Activated CD4-positive, alpha-beta T cell treated with anti-CD3 and anti-CD28 coated beads for 36 hours (primary cell): Measurements from ENCODE around the gene OGFOD1. TPM values are rescaled to one million over a fixed set of nuclear protein-coding genes. Genes with fewer than 3 reads are reported as not detected.

Experiments used
- ATAC-seq: fragments of 200-7000 bp; cut with Tn5 transposase; one replicate; pipeline ENCODE4 v1.10.0; 2021; ENCODE audit warnings: mild to moderate bottlenecking, moderate library complexity
- CTCF ChIA-PET: fragments of 350-600 bp; sonication (Branson Sonifier 250); formaldehyde crosslinking; loops from one replicate; lab custom pipeline; 2021; ENCODE audit warnings: antibody characterized with exemption; lab: Charles Lee
- POLR2A ChIA-PET: fragments of 350-600 bp; sonication (Branson Sonifier 250); formaldehyde crosslinking; loops from one replicate; lab custom pipeline; 2021; ENCODE audit warnings: antibody characterized with exemption, inconsistent platforms; lab: Charles Lee
- DNase-seq: peaks from one replicate; pipeline ENCODE4 v3.0.0-alpha.2; 2020
- H3K27ac Mint-ChIP-seq: one replicate; pipeline ENCODE4 v1.8.0; 2021; ENCODE audit warnings: mixed read lengths
- H3K27me3 Mint-ChIP-seq: one replicate; pipeline ENCODE4 v1.8.0; 2021; ENCODE audit warnings: mixed read lengths
- H3K36me3 Mint-ChIP-seq: one replicate; pipeline ENCODE4 v1.8.0; 2021; ENCODE audit warnings: low read depth, mixed read lengths
- H3K4me1 Mint-ChIP-seq: one replicate; pipeline ENCODE4 v1.8.0; 2021; ENCODE audit warnings: mixed read lengths
- H3K4me3 Mint-ChIP-seq: one replicate; pipeline ENCODE4 v1.8.0; 2021; ENCODE audit warnings: mild to moderate bottlenecking, moderate library complexity, mixed read lengths
- H3K9me3 Mint-ChIP-seq: one replicate; pipeline ENCODE4 v1.8.0; 2021; ENCODE audit warnings: low read depth, mixed read lengths
- intact Hi-C, 2 experiments: fragments of 100-400 bp; cut with DNase I in 1 of 2; cut with micrococcal nuclease in 1 of 2; formaldehyde crosslinking; loops; one replicate each; pipeline versions ENCODE4 v1.14.2 to v1.15.1; 2022 to 2024; cut with DNase I, micrococcal nuclease
- total RNA-seq, 2 experiments: library from RNA; stranded (reverse); gene quantifications; one replicate each; pipeline ENCODE4 v1.2.3, GENCODE V29; 2021

The OGFOD1 gene
- total RNA-seq, 2 experiments from 2014 or later, result 56.2 to 64.1 TPM

DNA sequence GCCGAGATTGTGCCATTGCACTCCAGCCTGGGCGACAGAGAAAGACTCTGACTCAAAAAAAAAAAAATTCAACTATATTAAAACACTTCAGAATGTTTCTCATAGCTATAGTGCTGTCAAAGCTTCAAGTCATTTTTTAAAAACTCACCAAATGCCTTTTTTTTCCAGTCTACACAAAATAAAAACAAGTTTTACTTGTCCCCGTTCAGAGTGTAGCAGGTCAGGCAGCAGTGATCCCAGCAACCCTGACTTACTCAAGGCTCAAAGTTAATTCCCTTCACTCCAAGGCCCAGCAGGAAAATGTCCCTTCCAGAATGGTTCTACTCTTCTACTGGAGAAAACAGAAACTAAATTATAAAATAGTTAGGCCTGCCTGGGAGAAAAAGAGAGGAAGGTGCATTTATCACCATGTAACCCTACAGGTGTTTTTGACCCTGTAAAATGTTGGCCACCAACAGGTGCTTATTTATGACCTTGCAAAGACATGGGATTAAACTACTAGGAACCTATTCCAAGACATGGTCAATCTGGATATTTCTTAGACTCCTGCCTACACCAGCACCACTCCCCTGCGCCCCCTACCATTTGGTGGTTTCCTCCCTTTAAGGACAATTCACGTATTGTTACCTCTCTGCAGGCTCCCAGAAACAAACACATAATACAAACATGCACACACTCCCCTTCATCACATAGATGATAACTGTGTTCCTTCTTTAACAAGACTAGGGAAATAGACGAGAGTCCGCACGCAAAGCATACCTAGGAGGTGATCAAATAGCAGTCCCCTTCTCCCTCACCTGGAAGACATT is 31.4 kb upstream of the OGFOD1 start:
- Mint-ChIP-seq H3K4me1 (peaks cover 42% of the 10 kb centered on the region), H3K4me3 (no peak overlapping the region), H3K9me3 (no peaks in the 10 kb centered on the region), H3K36me3 (peaks cover 6% of the 10 kb centered on the region), H3K27me3 (no peaks in the 10 kb centered on the region), H3K27ac (no peak overlapping the region)
- ChIA-PET CTCF (interaction anchor here (0.6 kb wide), 1 partner anchor 300 kb away, joined by 3 read pairs; no protein-coding TSS in a partner anchor), POLR2A (interaction anchor here (0.6 to 0.7 kb wide), 2 partner anchors 16 to 63 kb away, joined by 5 to 6 read pairs; no protein-coding TSS in a partner anchor)
- intact Hi-C loops, result loop anchor here in 1 of 2 experiments (10.0 kb wide), 1 partner anchor 1315 kb away; the partner anchor contains the start of gene KATNB1
- DNase-seq (no peak), ATAC-seq (no peak)

DNA sequence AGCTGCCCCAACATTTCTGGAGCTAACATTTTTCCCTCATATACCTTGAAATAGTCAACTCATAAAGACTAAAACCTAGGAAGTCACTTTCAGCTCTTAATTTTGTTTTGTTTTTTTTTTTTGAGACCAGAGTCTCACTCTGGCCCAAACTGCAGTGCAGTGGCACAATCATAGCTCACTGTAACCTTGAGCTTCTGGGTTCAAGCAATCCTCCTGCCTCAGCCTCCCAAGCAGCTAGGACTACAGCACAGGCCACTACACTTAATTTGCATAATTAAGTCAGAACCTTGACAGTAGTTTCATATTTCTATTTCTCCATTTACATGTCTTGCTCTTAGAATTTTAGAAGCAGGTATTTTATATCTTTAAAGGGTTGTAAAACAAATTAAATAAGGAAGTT is 30.7 kb upstream of the OGFOD1 start:
- ATAC-seq (no peak), DNase-seq (no peak)
- ChIA-PET CTCF (interaction anchor here (0.6 kb wide), 1 partner anchor 299 kb away, joined by 3 read pairs; no protein-coding TSS in a partner anchor), POLR2A (interaction anchor here (0.6 kb wide), 1 partner anchor 63 kb away, joined by 5 read pairs; no protein-coding TSS in a partner anchor)
- Mint-ChIP-seq H3K36me3 (peaks cover 6% of the 10 kb centered on the region), H3K9me3 (no peaks in the 10 kb centered on the region), H3K27me3 (no peaks in the 10 kb centered on the region), H3K27ac (no peak overlapping the region), H3K4me1 (peaks cover 37% of the 10 kb centered on the region), H3K4me3 (no peak overlapping the region)
- intact Hi-C loops, result loop anchor here in 1 of 2 experiments (10.0 kb wide), 1 partner anchor 1314 kb away; the partner anchor contains the start of gene KATNB1

DNA sequence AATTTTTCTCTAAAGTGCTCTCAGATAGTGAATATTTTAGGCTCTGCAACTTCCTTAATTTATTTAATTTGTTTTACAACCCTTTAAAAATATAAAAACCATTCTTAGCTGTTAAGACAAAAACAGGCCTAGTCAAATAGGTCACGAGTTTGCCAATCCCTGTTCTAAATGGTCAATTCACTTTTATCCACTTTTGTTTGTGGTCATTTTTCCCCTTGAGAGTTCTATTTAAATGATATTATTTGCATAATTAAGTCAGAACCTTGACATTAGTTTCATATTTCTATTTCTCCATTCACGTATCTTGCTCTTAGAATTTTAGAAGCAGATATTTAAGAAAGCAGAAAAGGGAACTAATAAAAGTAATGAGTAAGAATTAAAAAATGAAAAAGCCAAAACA is 30.0 kb upstream of the OGFOD1 start:
- POLR2A ChIA-PET, result interaction anchor here (0.6 kb wide), 1 partner anchor 19 kb away, joined by 4 read pairs; no protein-coding TSS in a partner anchor

DNA sequence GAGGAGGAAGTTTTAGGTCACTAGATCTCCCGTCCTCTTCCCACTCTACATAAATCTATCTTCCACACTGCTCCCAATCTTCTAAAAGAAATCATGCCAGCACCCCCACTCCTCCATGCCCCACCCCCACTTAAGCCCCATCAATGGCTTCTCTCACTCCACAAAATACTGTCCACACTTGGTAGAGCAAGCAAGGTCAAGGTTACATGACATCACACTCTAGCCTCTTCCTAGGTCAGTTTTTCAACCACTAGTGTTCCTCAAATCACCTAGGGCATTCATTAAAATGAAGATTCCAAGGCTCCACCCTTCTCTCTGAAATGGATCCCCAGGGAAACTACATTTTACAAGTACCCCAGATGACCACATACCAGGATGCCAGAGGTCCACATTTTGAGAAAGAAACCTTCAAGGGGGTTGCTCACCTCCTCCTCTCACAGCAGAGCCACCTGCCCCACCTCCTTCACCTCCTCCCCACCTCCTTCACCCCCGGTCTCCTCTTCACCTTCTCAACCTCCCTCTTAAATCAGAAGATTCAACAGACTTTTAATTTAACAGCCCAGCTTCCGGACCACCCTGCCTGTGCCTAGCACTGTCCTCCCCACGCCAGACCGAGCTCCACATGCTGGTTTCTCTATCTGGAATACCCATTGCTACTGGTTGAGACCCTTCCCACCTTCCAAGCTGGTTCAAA is 29.2 kb upstream of the OGFOD1 start:
- POLR2A ChIA-PET, result interaction anchor here (1.7 kb wide), 1 partner anchor 29 kb away, joined by 5 read pairs; the partner anchor contains the start of genes NUDT21 and OGFOD1
- H3K4me1 Mint-ChIP-seq, result peaks cover 41% of the 10 kb centered on the region

More for the DNA sequence above, 30.0 kb upstream of the OGFOD1 start:
- intact Hi-C loops, result loop anchor here in 1 of 2 experiments (10.0 kb wide), 1 partner anchor 1313 kb away; the partner anchor contains the start of gene KATNB1
- H3K27ac Mint-ChIP-seq, result no peak overlapping the region
- H3K4me1 Mint-ChIP-seq, result peaks cover 39% of the 10 kb centered on the region
- peaks cover 6% of the 10 kb centered on the region for H3K36me3 Mint-ChIP-seq
- no peaks in the 10 kb centered on the region for H3K9me3 Mint-ChIP-seq
- no peak overlapping the region for H3K4me3 Mint-ChIP-seq
- ATAC-seq (no peak), DNase-seq (no peak)
- CTCF ChIA-PET, result no interaction called here
- H3K27me3 Mint-ChIP-seq, result no peaks in the 10 kb centered on the region

DNA sequence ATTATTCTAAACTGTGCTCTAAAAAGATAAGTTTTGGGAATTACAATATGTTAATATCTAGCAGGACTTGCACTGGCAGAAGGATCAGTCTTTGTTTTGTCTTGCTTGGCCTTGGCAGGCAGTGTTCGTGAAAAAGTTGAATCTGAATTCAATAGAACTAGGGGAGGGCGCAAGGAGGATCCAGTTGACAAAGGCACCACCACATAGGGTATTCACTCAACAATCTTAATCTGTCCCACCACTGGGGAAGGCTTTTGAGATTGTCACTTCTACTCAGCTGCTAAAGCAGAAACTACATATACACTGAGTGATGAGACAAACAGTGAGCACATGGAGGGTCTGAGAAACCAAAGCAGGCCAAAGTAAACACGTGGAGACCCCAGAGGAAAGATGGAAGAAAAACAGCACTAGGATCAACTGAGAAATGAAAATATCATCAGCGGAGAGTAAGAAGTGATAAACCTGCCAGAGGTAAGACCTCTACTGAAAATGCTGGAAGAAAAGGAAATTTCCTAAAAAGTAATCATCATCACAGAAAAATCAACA is 28.4 kb upstream of the OGFOD1 start:
- intact Hi-C loops, result loop anchor here in 1 of 2 experiments (10.0 kb wide), 1 partner anchor 1312 kb away; the partner anchor contains the start of gene KATNB1
- ChIA-PET CTCF (no interaction called here), POLR2A (interaction anchor here (1.3 to 1.7 kb wide), 2 partner anchors 24 to 28 kb away, joined by 3 to 5 read pairs; partner anchors contain the start of genes NUDT21 and OGFOD1)
- Mint-ChIP-seq H3K27me3 (no peaks in the 10 kb centered on the region), H3K9me3 (no peaks in the 10 kb centered on the region), H3K27ac (no peak overlapping the region), H3K36me3 (peaks cover 6% of the 10 kb centered on the region), H3K4me1 (peaks cover 50% of the 10 kb centered on the region), H3K4me3 (peak overlapping the region; percentile 12)
- DNase-seq (no peak), ATAC-seq (no peak)

More for the DNA sequence above, 29.2 kb upstream of the OGFOD1 start:
- no peaks in the 10 kb centered on the region for H3K27me3 Mint-ChIP-seq
- no peak overlapping the region for H3K4me3 Mint-ChIP-seq
- intact Hi-C loops, result loop anchor here in 1 of 2 experiments (10.0 kb wide), 1 partner anchor 1313 kb away; the partner anchor contains the start of gene KATNB1
- H3K27ac Mint-ChIP-seq, result no peak overlapping the region
- H3K36me3 Mint-ChIP-seq, result peaks cover 6% of the 10 kb centered on the region
- no peaks in the 10 kb centered on the region for H3K9me3 Mint-ChIP-seq
- CTCF ChIA-PET, result no interaction called here
- no peak for DNase-seq
- no peak for ATAC-seq

DNA sequence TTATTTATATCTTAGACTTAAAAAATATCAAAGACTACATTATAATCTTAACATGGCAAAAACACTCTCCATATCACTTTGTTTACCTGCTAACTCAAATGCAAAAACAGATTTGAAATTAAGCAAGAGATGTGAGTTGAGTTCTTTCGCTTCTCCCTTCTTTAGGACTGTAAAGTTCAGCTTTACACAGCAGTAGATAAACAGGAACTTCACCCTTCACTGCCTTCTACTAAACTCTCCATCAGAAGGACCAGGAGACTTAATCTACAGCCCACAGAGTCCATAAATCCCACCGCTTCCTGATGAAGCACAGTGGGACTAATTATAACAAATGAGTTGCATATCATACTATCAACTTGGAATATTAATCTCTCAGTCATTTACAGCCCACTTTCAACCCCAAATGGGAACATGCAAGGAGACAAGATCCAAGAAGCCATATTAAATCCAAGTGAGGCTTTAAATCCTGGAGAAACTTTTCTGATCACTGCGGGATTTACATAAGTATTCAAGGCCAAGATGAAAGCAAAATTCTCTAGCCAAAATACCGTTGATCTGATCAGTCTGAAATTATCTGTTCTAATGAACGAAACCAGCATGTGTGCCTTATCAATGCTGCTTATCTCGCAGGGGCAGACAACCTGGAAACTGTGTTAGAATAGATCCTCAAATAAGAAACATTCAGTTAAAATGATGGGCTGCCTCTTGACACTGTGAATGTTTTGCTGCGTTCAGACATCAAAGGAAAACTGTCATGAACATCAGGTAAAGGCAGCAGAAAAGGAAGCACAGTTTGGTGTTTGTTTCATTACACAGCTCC is 27.6 kb upstream of the OGFOD1 start:
- no peaks in the 10 kb centered on the region for H3K27me3 Mint-ChIP-seq
- H3K9me3 Mint-ChIP-seq, result no peaks in the 10 kb centered on the region
- H3K36me3 Mint-ChIP-seq, result peaks cover 6% of the 10 kb centered on the region
- no peak for ATAC-seq
- H3K4me3 Mint-ChIP-seq, result peak overlapping the region; percentile 90
- ChIA-PET CTCF (interaction anchor here (0.7 kb wide), 1 partner anchor 11 kb away, joined by 3 read pairs; no protein-coding TSS in a partner anchor), POLR2A (interaction anchor here (1.3 to 1.7 kb wide), 2 partner anchors 23 to 27 kb away, joined by 3 to 5 read pairs; partner anchors contain the start of genes NUDT21 and OGFOD1)
- H3K27ac Mint-ChIP-seq, result peak overlapping the region; percentile 82
- intact Hi-C loops, result loop anchor here in 1 of 2 experiments (10.0 kb wide), 1 partner anchor 1311 kb away; the partner anchor contains the start of gene KATNB1
- no peak for DNase-seq
- peaks cover 58% of the 10 kb centered on the region for H3K4me1 Mint-ChIP-seq

DNA sequence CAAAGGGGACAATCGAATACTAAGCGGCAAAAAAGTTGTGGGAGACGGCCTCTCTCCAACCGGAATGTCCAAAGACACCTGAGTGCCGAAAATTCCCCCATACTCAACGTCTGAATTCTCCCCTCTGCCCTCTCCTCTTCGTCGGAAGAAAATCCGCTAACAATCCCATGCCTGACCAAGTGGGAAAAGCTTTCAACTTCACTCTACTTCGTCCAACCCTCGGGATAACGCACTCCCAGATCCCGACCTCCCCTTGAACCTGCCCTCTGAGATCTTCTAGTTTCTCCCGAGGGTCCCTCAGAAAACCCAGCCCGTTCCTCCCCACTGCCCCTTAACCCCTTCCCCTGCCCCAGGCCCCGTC is 27.0 kb upstream of the OGFOD1 start:
- intact Hi-C loops, result loop anchor here in 1 of 2 experiments (10.0 kb wide), 1 partner anchor 1310 kb away; the partner anchor contains the start of gene KATNB1
- Mint-ChIP-seq H3K27me3 (no peaks in the 10 kb centered on the region), H3K27ac (peak overlapping the region; percentile 82), H3K4me3 (peak overlapping the region; percentile 90), H3K9me3 (no peaks in the 10 kb centered on the region), H3K36me3 (peaks cover 6% of the 10 kb centered on the region), H3K4me1 (peaks cover 59% of the 10 kb centered on the region)
- ATAC-seq (no peak), DNase-seq (no peak)
- CTCF ChIA-PET, result interaction anchor here (0.7 kb wide), 1 partner anchor 12 kb away, joined by 3 read pairs; no protein-coding TSS in a partner anchor
- POLR2A ChIA-PET, result interaction anchor here (0.6 to 1.3 kb wide), 2 partner anchors 23 to 278 kb away, joined by 3 read pairs; no protein-coding TSS in a partner anchor

DNA sequence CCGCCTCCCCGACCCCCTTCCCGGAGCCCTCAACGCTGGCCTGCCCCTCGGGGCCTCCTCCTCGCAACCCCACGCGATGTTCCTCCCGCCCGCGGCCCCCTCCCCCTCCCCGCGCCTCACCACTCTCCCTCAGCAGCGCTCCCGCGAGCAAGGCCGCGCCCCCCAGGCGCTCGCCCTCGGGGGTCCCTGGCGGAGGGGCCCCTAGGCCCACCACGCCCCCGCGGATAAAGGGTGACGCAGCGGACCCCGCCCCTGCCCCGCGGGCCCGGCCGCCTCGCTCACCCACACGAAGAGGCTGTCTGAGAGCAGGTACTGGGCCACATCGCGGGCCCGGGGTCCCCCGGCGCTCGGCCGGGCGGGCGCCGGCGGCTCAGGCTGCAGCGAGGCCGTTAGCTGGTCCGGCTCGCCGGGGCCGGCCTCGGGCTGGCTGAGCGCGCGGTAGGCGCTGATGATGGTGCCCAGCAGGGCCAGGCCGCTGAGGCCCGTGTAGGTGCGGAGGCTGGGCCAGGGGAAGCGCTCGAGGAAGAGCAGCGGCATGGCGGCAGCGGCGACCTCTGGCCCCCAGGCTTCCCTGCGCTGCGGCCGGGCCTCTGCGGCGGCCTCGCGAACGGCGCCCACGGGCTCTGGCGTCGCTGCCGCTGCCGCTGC is 26.4 kb upstream of the OGFOD1 start:
- POLR2A ChIA-PET, result interaction anchor here (0.6 kb wide), 1 partner anchor 277 kb away, joined by 3 read pairs; no protein-coding TSS in a partner anchor

DNA sequence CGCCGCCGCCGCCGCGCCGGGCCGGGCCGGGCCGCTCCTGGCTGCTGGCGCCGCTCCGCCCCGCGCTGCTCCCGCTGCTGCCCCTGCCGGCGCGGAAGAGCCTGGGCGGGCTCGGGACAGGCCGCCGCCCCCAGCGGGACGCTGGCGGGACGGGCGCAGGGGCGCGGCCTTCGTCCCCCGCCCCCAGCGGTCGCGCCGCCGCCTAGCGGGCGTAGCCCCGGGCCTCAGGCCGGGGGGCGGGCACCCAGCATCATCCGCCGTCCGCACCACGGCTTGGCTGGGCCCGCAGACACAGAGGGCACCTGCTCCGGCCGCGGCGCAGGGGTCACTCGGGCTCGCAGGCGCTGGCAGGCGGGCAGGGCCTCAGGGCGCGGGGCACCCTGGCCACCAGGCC is 25.9 kb upstream of the OGFOD1 start, which contains the start of gene AMFR:
Gene AMFR (minus strand): TSS at position 107 of the 394 bp plus-strand sequence. CDS start 218 bp downstream, outside the sequence.
- Mint-ChIP-seq H3K4me3 (peak within 1 kb of the TSS; percentile 90), H3K4me1 (peaks cover 54% of the 10 kb centered on the region), H3K27me3 (no peaks in the 10 kb centered on the region), H3K36me3 (peaks cover 7% of the 10 kb centered on the region), H3K9me3 (no peaks in the 10 kb centered on the region), H3K27ac (peak within 1 kb of the TSS; percentile 82)
- ATAC-seq (peak; percentile 97), DNase-seq (peak; percentile 80)
- ChIA-PET CTCF (no interaction called here), POLR2A (no interaction called here)
- intact Hi-C loops, result loop anchor here (1.0 to 10.0 kb wide), 6 partner anchors 22 to 1309 kb away; partner anchors contain the start of genes KATNB1 (in 1 of the 2), NUDT21 (in 1 of the 2), NUP93 (in 1 of the 2) and OGFOD1 (in 1 of the 2)

More for the DNA sequence above, 26.4 kb upstream of the OGFOD1 start:
- no peaks in the 10 kb centered on the region for H3K27me3 Mint-ChIP-seq
- CTCF ChIA-PET, result interaction anchor here (0.7 kb wide), 1 partner anchor 13 kb away, joined by 3 read pairs; no protein-coding TSS in a partner anchor
- H3K4me3 Mint-ChIP-seq, result peak overlapping the region; percentile 90
- H3K27ac Mint-ChIP-seq, result peak overlapping the region; percentile 82
- peaks cover 6% of the 10 kb centered on the region for H3K36me3 Mint-ChIP-seq
- no peaks in the 10 kb centered on the region for H3K9me3 Mint-ChIP-seq
- DNase-seq (peak; percentile 52), ATAC-seq (peak; percentile 47)
- peaks cover 59% of the 10 kb centered on the region for H3K4me1 Mint-ChIP-seq
- intact Hi-C loops, result loop anchor here (1.0 to 10.0 kb wide), 6 partner anchors 22 to 1310 kb away; partner anchors contain the start of genes KATNB1 (in 1 of the 2), NUDT21 (in 1 of the 2), NUP93 (in 1 of the 2) and OGFOD1 (in 1 of the 2)
